GM19455 (cell line): Measurements from ENCODE around the gene CDK6.
"Not testable (repeated sequence)": the region's sequence is repeated elsewhere in the genome, so short reads cannot be mapped to it uniquely, and the experiment has no call there.

Experiments
- ATAC-seq: cut with Tn5 transposase; IDR thresholded peaks from one replicate; pipeline ENCODE4 v1.9.1; 2021; ENCODE audit not compliant: unreplicated experiment

CDK6 gene

DNA sequence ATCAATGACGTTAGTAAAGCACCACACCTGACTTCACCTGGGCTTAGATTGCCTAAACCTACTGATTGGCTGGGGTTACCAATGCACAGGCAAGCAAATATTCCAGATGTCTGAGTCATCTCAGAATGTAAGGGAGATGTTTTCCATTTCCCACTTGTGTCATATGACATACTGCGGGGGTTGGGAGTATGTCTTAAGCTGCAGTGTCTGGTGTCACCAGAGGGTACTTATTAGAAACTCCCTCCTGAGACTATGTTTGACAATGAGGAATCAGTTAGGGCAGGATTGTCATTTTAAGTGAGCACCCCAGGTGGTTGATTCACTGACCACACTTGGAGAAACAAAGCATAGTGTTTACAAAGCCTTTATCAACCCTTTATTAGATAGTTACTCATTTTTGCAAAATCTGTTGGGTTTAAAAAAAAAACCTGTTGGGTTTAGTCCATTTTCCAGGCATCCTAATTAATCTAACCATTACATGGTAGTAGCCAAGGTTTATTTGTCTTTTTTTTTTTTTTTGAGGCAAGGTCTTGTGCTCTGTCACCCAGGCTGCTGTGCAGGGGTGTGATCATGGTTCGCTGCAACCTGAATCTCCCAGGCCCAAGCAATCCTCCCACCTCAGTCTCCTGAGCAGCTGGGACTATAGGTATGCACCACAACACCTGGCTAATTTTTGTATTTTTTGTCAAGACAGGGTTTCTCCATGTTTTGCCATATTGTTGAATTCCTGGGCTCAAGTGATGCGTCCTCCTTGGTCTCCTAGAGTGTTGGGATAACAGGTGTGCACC lies 72.5 kb downstream of the CDK6 start:
- no peak for ATAC-seq

DNA sequence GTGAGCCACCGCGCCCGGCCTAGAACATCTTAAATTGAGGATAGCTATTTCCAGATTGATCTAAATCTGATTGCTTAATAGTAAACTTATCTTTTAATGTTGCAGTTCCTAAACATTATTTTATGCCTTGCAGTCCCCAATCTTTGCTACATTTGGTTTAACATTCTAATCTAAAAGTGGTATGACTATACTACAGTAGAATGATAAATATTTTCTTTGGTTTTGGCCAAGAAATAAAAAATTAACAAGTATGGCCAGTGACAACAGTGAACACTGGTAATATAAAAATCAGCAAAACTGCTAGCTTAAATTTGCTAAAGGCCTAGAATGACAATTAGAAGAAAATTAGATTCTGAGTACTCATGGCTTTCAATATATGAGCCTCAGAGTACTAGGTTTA lies 73.5 kb downstream of the CDK6 start:
- ATAC-seq, result no peak

DNA sequence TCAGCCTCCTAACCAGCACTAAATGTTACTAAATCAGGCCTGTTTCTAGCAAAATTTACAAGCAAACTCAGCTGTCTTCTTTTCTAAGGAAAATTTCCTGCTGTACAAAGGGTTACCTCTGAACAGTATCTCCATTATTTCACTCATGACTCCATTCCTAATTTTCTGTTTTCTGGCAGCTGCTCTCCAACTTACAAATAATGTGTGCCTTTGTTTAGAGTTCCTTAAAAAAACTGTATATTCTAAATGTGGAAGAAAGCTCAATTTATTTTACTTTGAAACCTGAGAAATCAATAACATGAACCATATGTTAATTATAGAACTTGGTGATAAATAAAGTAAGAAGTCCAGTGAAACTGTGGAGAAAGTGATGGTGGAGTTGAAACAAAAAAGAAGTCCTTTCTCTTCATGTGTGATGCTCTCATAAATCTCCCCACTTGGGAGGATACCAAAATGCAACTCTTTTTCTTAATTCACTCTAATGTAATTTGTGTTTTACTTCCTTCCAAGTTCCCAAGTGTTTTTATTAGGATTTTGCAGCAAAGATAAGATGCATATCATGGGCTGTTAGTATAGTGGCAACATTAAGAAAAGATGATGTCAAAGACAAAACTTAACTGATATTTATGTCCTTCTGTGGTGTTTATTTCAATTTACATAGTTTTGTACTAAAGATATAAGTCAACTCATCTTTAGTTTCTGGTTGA lies 74.8 kb downstream of the CDK6 start:
- no peak for ATAC-seq

DNA sequence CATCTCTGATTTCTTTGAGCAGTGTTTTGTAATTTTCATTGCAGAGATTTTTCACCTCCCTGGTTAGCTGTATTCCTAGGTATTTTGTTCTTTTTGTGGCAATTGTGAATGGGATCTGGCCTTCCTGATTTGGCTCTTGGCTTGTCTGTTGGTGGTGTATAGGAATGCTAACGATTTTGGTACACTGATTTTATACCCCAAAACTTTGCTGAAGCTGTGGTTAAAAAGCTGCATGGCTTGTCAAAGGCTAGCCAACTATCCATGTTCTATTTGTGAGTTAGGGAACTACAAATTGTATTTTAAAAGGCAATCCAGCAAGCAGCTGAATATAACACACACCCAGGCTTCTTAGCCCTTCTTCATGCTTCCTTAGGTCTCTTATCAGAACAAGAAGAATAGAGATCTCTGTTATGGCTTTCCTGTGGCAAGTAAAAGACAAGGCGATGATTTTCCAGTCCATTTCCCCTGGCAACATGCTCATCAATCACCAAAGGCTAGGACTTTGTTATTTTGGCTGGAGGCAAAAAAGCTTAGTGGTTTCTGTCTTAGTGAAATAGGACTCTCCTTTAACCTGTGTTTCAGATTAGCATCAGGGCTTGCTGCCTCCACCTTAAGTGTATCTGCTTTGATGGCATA lies 77.5 kb downstream of the CDK6 start:
- ATAC-seq, result no peak

DNA sequence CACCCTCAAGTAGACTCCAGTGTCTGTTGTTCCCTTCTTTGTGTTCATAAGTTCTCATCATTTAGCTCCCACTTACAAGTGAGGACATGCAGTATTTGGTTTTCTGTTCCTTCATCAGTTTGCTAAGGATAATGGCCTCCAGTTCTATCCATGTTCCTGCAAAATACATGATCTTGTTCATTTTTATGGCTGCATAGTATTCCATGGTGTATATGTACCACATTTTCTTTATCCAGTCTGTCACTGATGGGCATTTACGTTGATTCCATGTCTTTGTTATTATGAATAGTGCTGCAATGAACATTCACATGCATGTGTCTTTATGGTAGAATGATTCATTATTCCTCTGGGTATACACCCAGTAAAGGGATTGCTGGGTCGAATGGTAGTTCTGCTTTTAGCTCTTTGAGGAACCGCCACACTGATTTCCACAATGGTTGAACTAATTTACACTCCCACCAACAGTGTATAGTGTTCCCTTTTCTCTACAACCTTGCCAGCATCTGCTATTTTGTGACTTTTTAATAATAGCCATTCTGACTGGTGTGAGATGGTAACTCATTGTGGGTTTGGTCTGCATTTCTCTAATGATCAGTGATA lies 79.0 kb downstream of the CDK6 start:
- not testable (repeated sequence) for ATAC-seq

DNA sequence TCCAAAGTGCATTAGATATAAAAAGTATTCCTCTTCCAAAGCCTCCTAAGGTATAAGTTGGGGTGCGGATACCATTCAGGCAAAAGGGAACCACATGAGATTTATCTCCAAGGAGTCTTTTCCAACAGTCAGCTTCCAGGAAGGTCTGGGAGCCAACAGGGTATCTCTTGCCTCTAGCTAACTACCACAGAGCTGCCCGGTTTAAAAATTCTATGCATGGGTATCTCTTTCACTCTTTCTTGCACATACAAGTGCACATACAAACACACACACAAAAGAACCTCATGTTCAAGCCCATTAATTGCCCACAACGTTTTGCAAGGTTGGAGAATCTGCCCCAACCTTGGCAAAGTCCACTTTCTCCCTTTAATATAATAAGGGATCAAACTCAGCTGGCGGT lies 80.7 kb downstream of the CDK6 start:
- no peak for ATAC-seq

DNA sequence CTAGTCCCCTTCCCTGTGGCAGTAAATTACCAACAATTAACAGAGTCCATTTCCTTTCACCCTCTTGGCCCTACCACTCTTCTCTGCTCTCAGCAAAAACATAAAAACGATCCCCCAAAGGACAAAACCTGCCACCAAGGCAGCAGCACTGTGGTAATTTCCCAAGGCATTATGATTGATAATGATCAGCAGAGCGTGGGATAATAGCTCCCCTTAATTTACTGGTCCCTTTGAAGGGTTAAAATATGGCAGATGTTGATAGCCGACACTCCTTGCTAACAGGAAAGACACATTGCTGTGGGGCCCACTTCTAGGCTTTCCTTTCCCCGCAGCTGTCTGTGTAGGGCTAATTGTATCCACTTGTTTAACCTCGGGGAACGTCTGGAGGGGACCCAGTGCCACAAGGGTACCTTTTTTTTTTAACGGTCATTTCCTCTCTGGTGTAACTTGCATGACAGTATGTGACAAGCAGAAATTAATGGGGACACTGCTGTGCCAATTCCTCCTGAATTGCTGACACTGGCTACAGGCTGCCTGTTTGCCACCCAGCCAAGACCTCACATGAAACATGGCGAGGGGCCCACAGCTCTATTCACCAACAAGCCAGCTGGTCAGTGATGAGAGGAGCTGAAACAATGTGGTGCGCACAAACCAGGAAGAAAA lies 81.3 kb downstream of the CDK6 start:
- ATAC-seq, result no peak

DNA sequence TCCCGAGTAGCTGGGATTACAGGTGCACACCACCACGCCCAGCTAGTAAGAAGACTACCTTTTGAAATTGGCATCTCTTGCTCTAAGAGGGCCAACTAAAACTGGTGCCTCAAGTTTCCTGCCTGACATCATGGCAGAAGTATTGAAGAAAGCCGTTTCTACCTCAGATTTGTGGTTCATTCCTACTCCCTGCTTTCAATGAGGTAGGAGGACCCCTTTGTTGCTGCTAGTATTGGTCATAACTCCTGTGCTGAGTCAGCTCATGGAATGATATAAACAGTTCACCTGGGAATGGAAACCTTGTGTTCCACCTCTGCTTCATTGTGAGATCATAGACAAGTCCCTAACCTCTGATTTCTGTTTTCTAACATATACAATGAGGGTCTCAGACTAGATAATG lies 82.8 kb downstream of the CDK6 start:
- ATAC-seq, result no peak

DNA sequence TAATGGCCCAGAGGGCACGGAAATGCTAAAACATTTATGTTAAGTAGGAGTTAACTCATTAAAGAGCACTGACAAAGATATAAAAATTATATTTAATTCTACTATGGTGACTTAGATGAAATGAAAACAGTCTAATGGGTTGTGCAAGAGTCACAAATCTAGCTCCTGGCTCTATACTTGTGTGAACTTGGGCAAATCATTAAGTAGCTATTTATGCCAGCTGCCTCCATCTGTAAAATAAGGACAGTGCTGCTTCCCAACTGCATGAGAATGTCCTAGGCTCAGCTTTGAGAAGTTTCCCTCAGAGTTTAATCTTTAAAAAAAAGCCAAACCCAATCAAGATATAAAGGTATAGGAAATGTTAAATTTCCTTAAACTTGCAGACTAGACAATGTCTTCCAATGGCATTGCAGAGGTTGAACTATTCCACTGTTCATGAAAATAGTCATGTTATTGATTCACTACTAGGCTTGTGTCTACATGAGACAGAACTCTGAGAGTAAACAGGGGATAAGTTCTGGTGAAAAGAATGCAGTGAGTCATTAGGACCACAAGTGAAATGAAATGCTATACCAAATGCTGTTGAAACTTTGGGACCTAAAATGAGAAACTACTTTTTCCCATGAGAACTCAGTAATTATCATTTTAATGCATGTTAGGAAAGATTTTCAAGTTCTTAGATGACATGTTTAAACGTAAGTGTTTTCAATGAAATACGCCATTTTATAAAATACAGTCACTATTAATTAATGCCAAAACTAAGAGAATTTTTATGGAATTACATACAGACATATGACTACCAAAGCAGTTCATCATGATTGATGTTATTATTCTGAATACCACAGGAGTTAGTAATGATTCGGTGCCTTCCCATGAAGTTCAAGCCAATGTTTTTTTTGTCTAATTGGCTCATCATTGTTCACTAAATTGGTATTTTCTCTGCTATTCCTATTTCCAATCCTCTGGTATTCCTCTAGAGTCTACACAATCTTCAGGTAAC lies 84.2 kb downstream of the CDK6 start:
- no peak for ATAC-seq

DNA sequence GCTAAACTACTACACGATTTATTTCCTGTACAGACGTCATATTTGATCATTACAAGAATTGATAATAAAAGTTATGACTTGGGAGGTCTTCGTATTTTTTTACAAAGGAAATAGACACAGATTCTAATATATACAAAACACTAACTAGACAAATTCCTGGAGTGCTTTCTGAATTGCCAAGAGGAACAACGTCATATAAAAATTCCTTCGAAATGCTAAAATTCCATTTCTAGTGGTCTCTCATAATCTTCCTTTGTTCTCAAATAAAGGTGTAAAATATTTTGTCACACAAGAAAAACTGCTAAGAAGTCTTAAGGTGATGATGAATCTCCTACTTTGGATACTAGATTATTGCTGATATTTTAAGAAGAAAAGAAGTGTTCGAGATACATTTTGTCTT lies 85.4 kb downstream of the CDK6 start:
- no peak for ATAC-seq

DNA sequence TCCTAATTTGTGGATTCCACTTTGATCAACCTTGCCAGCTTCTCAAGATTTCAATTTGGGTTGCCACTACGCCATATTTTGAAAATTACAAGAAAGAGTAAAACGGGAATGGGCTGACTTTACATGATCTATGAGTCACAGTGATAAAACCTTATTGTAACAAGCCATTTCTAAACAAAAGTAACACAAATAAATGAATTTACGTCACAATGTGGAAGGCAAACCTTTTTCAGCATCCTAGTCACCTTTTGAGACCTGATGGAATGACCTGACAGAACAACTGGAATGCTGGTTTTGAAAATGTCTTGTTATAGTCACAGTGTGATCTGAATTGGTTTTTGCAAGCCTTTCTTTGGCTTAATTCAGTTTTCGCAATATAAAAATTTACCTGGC lies 85.9 kb downstream of the CDK6 start:
- no peak for ATAC-seq

DNA sequence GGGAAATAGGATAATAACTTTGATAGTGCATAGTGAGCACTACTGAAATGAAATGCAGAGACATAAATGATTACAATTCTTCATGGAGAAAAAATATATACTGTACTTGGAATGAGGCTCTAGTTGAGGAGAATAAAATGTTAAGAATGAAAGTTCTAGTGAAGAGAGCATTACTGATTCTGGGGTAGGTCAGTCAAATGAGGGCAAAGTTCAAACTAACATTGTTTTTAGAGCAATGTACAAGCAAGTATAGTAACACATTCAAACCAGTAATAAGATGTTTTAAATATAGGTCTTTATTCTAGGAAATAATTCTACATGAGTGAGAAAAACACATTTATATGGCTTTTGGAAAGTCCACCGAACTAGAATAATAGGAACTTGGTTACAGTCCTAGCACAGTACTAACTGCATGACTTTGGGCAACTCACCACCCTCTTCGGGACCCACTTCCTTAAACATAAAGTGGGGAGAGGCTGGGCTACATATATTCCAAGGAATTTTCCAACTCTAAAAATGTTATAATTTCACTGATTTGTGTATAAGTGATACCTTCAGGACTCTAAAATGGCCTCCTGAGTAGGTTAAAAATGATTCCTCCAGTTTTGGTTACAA lies 86.4 kb downstream of the CDK6 start:
- no peak for ATAC-seq

DNA sequence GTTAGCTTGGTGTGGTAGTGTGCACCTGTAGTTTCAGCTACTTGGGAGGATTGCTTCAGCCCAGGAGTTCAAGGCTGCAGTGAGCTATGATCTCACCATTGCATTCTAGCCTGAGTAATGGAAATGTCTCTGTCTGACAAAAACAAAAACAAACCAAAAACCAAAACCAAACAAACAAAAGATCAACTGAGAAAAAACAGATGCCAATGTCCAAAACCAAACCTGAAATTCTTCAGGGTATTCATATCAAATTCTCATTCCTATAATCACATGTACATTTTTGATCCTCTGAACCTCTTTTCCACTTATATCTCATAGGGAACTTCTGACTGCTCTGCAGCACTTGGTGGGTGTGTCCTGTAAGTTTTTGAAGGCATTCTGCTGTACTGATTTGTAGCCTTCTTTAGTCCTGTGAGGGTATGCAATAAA lies 87.0 kb downstream of the CDK6 start:
- no peak for ATAC-seq

DNA sequence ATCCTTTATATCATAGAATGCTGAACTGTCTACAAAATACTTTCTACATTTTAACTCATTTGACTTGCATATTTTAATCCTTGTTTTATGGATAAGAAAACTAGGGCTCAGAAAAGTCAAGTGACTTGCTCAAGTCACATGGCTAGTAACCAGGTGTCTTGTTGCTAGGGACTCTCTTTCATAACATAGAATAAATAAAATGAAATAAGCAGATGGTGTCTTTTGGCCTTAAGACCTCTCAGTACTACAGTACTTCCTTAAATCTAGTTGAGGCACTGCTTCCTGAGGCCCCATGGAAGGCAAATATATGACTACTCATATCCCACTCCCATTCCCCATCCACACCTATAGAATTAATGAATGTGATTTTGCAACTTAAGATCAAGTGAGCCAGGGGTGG lies 87.9 kb downstream of the CDK6 start:
- no peak for ATAC-seq

DNA sequence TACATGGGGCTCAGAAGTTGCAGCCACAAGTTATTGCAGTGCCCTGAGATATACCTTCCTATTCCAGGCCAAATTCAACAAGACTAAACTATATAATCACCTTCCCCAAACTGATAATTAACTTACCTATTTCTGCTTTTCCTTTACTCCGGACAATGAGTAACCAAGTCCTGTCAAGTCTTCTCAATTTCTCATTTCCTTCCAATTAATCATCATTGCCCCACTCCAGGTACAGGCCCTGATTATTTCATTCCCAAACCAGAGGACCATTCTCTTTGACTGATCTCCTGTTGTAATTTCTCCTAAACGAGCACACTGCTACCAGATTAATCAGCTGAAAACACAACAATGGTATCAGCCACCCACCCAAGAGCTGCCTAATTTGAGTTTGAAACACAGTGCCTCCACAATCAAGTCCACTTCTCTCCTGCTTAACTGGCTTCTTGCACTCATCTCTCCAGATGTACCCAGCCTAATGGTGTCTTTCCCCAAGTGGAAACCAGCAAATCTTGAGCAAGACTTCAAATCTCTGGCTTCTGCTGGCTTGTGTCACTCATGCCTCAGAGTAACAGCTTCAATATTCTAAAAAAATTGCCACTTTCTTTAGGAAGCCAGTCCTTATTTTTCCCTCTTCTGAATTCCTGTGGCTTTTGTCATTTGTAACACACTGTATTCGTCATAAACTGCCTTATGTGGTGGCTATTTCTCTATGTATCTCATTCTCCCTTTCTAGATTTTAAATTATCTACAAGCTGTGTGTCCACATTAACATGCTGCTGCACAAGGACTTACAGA lies 89.1 kb downstream of the CDK6 start:
- no peak for ATAC-seq

DNA sequence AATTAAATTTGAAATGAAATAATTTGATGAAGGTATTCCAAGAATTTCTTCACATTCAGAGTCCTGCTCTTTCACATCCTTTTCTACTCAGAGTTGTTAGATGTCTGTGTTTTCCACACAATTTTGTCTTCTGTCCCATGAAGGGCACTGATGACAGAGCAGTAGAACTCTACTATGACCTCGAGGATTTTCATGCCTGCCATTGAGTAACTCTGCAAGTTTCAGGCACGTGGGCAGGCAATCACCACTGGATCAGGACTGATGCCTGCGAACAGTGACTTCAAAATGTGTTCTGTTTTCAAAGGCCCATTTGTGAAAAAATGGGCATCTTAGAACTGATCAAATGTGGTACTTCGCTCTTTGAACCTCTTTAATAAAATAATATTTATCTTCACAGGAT lies 91.1 kb downstream of the CDK6 start:
- ATAC-seq, result no peak

DNA sequence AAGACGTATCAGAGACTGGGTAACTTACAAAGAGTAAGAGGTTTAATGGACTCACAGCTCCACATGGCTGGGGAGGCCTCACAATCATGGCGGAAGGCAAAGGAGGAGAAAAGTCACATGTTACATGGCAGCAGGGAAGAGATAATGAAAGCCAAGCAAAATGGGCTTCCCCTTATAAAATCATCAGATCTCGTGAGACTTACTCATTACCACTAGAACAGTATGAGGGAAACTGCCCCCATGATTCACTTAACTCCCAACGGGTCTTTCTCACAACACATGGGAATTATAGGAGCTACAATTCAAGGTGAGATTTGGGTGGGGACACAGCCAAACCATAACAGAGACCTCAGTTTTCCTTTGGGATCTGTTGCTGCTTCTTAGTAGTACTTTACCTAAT lies 92.2 kb downstream of the CDK6 start:
- ATAC-seq, result not testable (repeated sequence)

DNA sequence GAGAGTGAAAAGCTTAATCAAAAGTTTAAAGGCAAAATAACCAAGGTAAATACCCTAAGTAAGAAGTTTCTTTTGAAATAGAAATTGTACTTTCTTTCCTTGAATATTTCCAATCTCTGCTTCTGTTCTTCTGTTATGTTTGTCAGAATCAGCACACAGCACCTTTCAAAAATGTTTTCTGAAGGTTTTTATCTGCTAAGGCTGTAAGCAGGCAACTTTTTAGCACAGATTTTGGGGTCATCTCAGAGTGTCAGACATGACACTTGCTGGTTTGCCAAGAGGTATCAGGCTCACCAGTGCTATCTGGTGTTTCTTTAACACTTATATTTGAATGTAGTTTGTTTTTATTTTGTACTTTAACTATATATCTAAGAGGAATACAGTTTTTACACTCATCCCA lies 94.2 kb downstream of the CDK6 start:
- ATAC-seq, result no peak

DNA sequence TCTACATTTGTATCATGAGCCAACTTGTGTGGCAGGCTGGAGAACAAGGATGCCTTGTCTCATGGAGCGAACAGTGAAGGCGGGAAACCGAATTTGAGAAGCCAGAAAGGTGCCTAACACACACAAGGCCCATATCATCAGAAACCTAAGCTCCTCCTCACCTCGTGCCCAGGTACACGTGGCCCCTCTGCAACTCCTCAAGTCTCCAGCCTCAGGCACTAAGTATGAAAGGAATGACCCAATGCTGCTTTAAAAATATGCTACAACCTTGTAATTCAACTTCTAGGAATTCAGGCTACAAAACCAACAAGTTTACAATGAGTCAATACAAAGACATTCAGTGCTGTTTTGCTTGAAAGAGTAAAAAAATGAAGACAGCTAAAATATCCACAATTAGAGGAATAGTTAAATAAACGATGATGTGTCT lies 95.7 kb downstream of the CDK6 start:
- ATAC-seq, result no peak
